A549 (cell line): ENCODE results near the gene LTF. TPM values are rescaled to one million over a fixed set of nuclear protein-coding genes. Genes with fewer than 3 reads are reported as not detected.

Experiments
- ATAC-seq, 2 experiments: fragments of 200-7000 bp in 1 of 2; fragments of >200 bp in 1 of 2; cut with Nextera tagmentation in 1 of 2; cut with Tn5 transposase in 1 of 2; 3 replicates each; pipeline versions ENCODE4 v1.8.0 to v1.9.1; 2018 to 2020; ENCODE audit warnings: mild to moderate bottlenecking in 1 of 2, moderate library complexity in 1 of 2
- CTCF ChIA-PET: fragments of 300-600 bp; sonication (Branson Sonifier 250); formaldehyde crosslinking; extraction: SDS; loops from one replicate; lab custom pipeline; 2021; ENCODE audit warnings: antibody characterized with exemption, inconsistent platforms; lab: Yijun Ruan, JAX
- POLR2A ChIA-PET: fragments of 350-600 bp; formaldehyde crosslinking; extraction: SDS; loops from one replicate; lab custom pipeline; 2021; ENCODE audit warnings: antibody characterized with exemption, inconsistent platforms; lab: Yijun Ruan, JAX
- DNase-seq, 2 experiments: peaks; one replicate each; pipeline versions ENCODE4 v3.0.0 to v3.0.0-alpha.2; 2011 to 2016; ENCODE audit warnings: low read depth in 1 of 2, low spot score in 1 of 2
- FAIRE-seq: peaks from 2 replicates; lab custom pipeline; 2011; peaks lifted over from hg19 to GRCh38; lab: Jason Lieb, UNC
- H3K27ac ChIP-seq, 2 experiments: fragments of >200 bp; sonication (Bioruptor Twin); formaldehyde crosslinking; 3 replicates each; pipeline ENCODE4 v1.5.1; 2016 to 2017
- H3K4me1 ChIP-seq: fragments of >200 bp; sonication (Bioruptor Twin); formaldehyde crosslinking; 3 replicates; pipeline ENCODE4 v1.6.1; 2016
- H3K4me2 ChIP-seq: fragments of >200 bp; sonication (Bioruptor Twin); formaldehyde crosslinking; 3 replicates; pipeline ENCODE4 v1.6.1; 2016
- H3K4me3 ChIP-seq: fragments of >200 bp; sonication (Bioruptor Twin); formaldehyde crosslinking; 3 replicates; pipeline ENCODE4 v1.5.1; 2016
- H3K9me3 ChIP-seq: fragments of >200 bp; sonication (Bioruptor Twin); formaldehyde crosslinking; 3 replicates; pipeline ENCODE4 v1.6.1; 2016
- BCL3 ChIP-seq: fragments of >200 bp; sonication (Bioruptor Twin); formaldehyde crosslinking; IDR thresholded peaks from 3 replicates; pipeline ENCODE4 v1.6.1; 2016
- BHLHE40 ChIP-seq: IDR thresholded peaks from 2 replicates; pipeline ENCODE4 v1.6.1; 2012; ENCODE audit warnings: low read depth, low read length, inconsistent platforms
- EP300 ChIP-seq, 2 experiments: fragments of >200 bp; sonication (Bioruptor Twin); formaldehyde crosslinking; IDR thresholded peaks; 2 replicates in 1 of 2; 3 replicates in 1 of 2; pipeline ENCODE4 v1.6.1; 2016 to 2017
- FOXS1 ChIP-seq: fragments of 250-450 bp; sonication (Bioruptor Pico); IDR thresholded peaks from 2 replicates; pipeline ENCODE4 v1.5.0; 2020; ENCODE audit warnings: mild to moderate bottlenecking, moderate library complexity
- HDAC2 ChIP-seq: fragments of 200-600 bp; sonication (generic); IDR thresholded peaks from 2 replicates; pipeline ENCODE4 v1.6.1; 2016
- HES2 ChIP-seq: fragments of >200 bp; sonication (Bioruptor Twin); formaldehyde crosslinking; IDR thresholded peaks from 2 replicates; pipeline ENCODE4 v1.6.1; 2016
- HOXB5 ChIP-seq: fragments of 250-450 bp; sonication (Bioruptor Pico); IDR thresholded peaks from 2 replicates; pipeline ENCODE4 v1.5.0; 2020; ENCODE audit warnings: mild to moderate bottlenecking, moderate library complexity
- NFE2L2 ChIP-seq: fragments of 150-350 bp; conservative IDR thresholded peaks from 2 replicates; pipeline ENCODE4 v1.6.1; 2014; ENCODE audit warnings: low read length
- NR3C1 ChIP-seq: fragments of >200 bp; sonication (Bioruptor Twin); formaldehyde crosslinking; IDR thresholded peaks from 3 replicates; pipeline ENCODE4 v1.6.1; 2017
- PBX3 ChIP-seq: IDR thresholded peaks from 2 replicates; pipeline ENCODE4 v1.6.1; 2012
- PHF8 ChIP-seq: fragments of 200-600 bp; sonication (generic); IDR thresholded peaks from 2 replicates; pipeline ENCODE4 v1.6.1; 2016; ENCODE audit warnings: low read depth, mild to moderate bottlenecking, antibody characterized with exemption, moderate library complexity, borderline replicate concordance
- RFX5 ChIP-seq: fragments of 450-650 bp; IDR thresholded peaks from 2 replicates; pipeline ENCODE4 v1.7.1; 2014; ENCODE audit warnings: antibody characterized with exemption, mild to moderate bottlenecking, moderate library complexity
- SMC3 ChIP-seq: fragments of >200 bp; sonication (Bioruptor Twin); formaldehyde crosslinking; IDR thresholded peaks from 3 replicates; pipeline ENCODE4 v1.6.1; 2018; ENCODE audit warnings: inconsistent platforms
- SREBF2 ChIP-seq: fragments of 450-650 bp; IDR thresholded peaks from 2 replicates; pipeline ENCODE4 v1.6.1; 2014; ENCODE audit warnings: mild to moderate bottlenecking, moderate library complexity
- ZC3H11A ChIP-seq: fragments of 450-650 bp; IDR thresholded peaks from 2 replicates; pipeline ENCODE4 v1.6.1; 2014; ENCODE audit warnings: antibody characterized with exemption, mild to moderate bottlenecking
- ZSCAN20 ChIP-seq: fragments of 250-450 bp; sonication (Bioruptor Pico); IDR thresholded peaks from 2 replicates; pipeline ENCODE4 v1.8.0; 2022; ENCODE audit warnings: mild to moderate bottlenecking, moderate library complexity
- WGBS: methylation state at CpG from one replicate; pipeline ENCODE4 v1.1.6; 2017; ENCODE audit errors: missing lambda C conversion rate; 5-methylcytosine and 5-hydroxymethylcytosine counted together
- polyA plus RNA-seq, 4 experiments: library from polyadenylated mRNA; depleted of rRNA in 3 of 4; stranded (reverse); fragments of >200 nt; fragmentation: RNase III in 1 of 4; extraction: RNeasy Plus Mini Kit Qiagen cat#74134 plus additional on column Dnase treatment in 1 of 4; gene quantifications; 2 replicates in 3 of 4; 3 replicates in 1 of 4; pipeline ENCODE4 v1.2.3, GENCODE V29; 2011 to 2017
- TF ChIP-seq, protein P1 (sequence below): IDR thresholded peaks from 2 replicates; pipeline ENCODE4 v1.6.1; 2012; ENCODE audit warnings: low read depth, borderline replicate concordance
- TF ChIP-seq, protein P2 (sequence below): fragments of 250-450 bp; sonication (Bioruptor Pico); IDR thresholded peaks from 2 replicates; pipeline ENCODE4 v1.5.0; 2021; ENCODE audit warnings: mild to moderate bottlenecking, moderate library complexity, borderline replicate concordance

LTF gene
- polyA plus RNA-seq, 2 of the 4 experiments (the other 2 are of a cell fraction), result not detected

- ATAC-seq (no peak), DNase-seq (no peak), FAIRE-seq (no peak)
- H3K9me3 ChIP-seq, result no peaks in the 10 kb centered on the region
- 51% methylated on average over 3 of the region's 3 CpGs for WGBS
- no peak overlapping the region for H3K4me3 ChIP-seq
- no peak overlapping the region for H3K4me2 ChIP-seq
- no peak overlapping the region for H3K27ac ChIP-seq
- H3K4me1 ChIP-seq, result no peaks in the 10 kb centered on the region
- POLR2A ChIA-PET, result no interaction called here
- TF ChIP-seq, protein P1, sequence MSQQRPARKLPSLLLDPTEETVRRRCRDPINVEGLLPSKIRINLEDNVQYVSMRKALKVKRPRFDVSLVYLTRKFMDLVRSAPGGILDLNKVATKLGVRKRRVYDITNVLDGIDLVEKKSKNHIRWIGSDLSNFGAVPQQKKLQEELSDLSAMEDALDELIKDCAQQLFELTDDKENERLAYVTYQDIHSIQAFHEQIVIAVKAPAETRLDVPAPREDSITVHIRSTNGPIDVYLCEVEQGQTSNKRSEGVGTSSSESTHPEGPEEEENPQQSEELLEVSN, result no peak
- TF ChIP-seq SREBF2, result no peak
- TF ChIP-seq HES2, result no peak
- TF ChIP-seq PBX3, result no peak
- CTCF ChIA-PET, result interaction anchor here (2.4 kb wide), 1 partner anchor 18 kb away, joined by 10 read pairs; no protein-coding TSS in a partner anchor
Observed at GRCh38 chr3:46506526-46506925, 41.8 kb upstream of the LTF start.

- TF ChIP-seq RFX5, result no peak
- no peak for TF ChIP-seq ZC3H11A
- TF ChIP-seq HDAC2, result no peak
- TF ChIP-seq PHF8, result no peak
- Histone ChIP-seq H3K4me3 (no peak overlapping the region), H3K9me3 (no peaks in the 10 kb centered on the region), H3K27ac (no peak overlapping the region), H3K4me1 (no peaks in the 10 kb centered on the region), H3K4me2 (no peak overlapping the region)
- ChIA-PET CTCF (interaction anchor here (2.4 kb wide), 1 partner anchor 17 kb away, joined by 10 read pairs; no protein-coding TSS in a partner anchor), POLR2A (no interaction called here)
- no peak for ATAC-seq
- WGBS, result 58% methylated on average over 9 of the region's 10 CpGs
- DNase-seq, result no peak
- no peak for FAIRE-seq
Observed at GRCh38 chr3:46505953-46506352, 41.2 kb upstream of the LTF start.

DNA sequence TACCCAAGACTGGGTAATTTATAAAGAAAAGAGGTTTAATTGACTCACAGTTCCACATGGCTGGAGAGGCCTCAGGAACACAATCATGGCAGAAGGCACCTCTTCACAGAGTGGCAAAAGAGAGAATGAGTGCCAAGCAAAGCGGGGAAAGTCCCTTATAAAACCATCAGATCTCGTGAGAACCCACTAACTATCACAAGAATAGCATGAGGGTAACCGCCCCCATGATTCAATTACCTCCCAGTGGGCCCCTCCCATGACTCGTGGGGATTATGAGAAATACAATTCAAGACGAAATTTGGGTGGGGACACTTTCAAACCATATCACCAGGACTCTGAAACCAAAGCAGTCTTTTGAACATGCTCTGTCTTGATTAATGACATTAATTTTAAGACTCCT is 40.1 kb upstream of the LTF start:
- CTCF ChIA-PET, result interaction anchor here (2.4 kb wide), 1 partner anchor 16 kb away, joined by 10 read pairs; no protein-coding TSS in a partner anchor
- Histone ChIP-seq H3K9me3 (no peaks in the 10 kb centered on the region), H3K4me3 (no peak overlapping the region), H3K4me1 (no peaks in the 10 kb centered on the region), H3K27ac (no peak overlapping the region), H3K4me2 (no peak overlapping the region)
- FAIRE-seq, result no peak
- ATAC-seq, result no peak
- 14% methylated on average over 5 of the region's 5 CpGs for WGBS
- no peak for DNase-seq
- POLR2A ChIA-PET, result no interaction called here
- no peak for TF ChIP-seq NR3C1
- TF ChIP-seq BHLHE40, result no peak
- TF ChIP-seq ZSCAN20, result no peak
- no peak for TF ChIP-seq HDAC2
- TF ChIP-seq, protein P2, sequence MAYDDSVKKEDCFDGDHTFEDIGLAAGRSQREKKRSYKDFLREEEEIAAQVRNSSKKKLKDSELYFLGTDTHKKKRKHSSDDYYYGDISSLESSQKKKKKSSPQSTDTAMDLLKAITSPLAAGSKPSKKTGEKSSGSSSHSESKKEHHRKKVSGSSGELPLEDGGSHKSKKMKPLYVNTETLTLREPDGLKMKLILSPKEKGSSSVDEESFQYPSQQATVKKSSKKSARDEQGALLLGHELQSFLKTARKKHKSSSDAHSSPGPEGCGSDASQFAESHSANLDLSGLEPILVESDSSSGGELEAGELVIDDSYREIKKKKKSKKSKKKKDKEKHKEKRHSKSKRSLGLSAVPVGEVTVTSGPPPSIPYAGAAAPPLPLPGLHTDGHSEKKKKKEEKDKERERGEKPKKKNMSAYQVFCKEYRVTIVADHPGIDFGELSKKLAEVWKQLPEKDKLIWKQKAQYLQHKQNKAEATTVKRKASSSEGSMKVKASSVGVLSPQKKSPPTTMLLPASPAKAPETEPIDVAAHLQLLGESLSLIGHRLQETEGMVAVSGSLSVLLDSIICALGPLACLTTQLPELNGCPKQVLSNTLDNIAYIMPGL (CRISPR knock-in tag), result no peak
- no peak for TF ChIP-seq NFE2L2
- no peak for TF ChIP-seq FOXS1
- TF ChIP-seq BCL3, result no peak
- TF ChIP-seq HOXB5 (CRISPR knock-in tag), result no peak
- no peak for TF ChIP-seq EP300 (IDR thresholded peaks at IDR 0.05)
- TF ChIP-seq SMC3, result no peak
